SIG-M5 (cell line): ENCODE data around the gene CLMP.
"Not testable (repeated sequence)": the region's sequence is repeated elsewhere in the genome, so short reads cannot be mapped to it uniquely, and the experiment has no call there.

Experiments used
- DNase-seq: peaks from one replicate; lab custom pipeline; 2025; lab: John Stamatoyannopoulos, UW

CLMP gene

GRCh38 chr11:123132881-123133280 is 62.2 kb downstream of the CLMP start:
- no peak for DNase-seq

- not testable (repeated sequence) for DNase-seq
Measured at GRCh38 chr11:123132034-123132766, 62.8 kb downstream of the CLMP start.

GRCh38 chr11:123129920-123130319 is 65.1 kb downstream of the CLMP start:
- DNase-seq: no peak

- DNase-seq: no peak
Measured at GRCh38 chr11:123125169-123125568, 69.9 kb downstream of the CLMP start.

- no peak for DNase-seq
Measured at GRCh38 chr11:123122852-123123251, 72.2 kb downstream of the CLMP start.

GRCh38 chr11:123122341-123122740 is 72.7 kb downstream of the CLMP start:
- no peak for DNase-seq

GRCh38 chr11:123116486-123116885 is 78.6 kb downstream of the CLMP start:
- no peak for DNase-seq

- DNase-seq: no peak
Measured at GRCh38 chr11:123111465-123111864, 83.6 kb downstream of the CLMP start.

GRCh38 chr11:123110397-123110796 is 84.7 kb downstream of the CLMP start:
- no peak for DNase-seq

GRCh38 chr11:123107945-123108495 is 87.0 kb downstream of the CLMP start:
- no peak for DNase-seq

- DNase-seq: no peak
Measured at GRCh38 chr11:123104697-123105096, 90.4 kb downstream of the CLMP start.

- no peak for DNase-seq
Measured at GRCh38 chr11:123103326-123103980, 91.6 kb downstream of the CLMP start.

GRCh38 chr11:123100379-123101085 is 94.5 kb downstream of the CLMP start:
- DNase-seq: no peak

GRCh38 chr11:123098990-123099389 is 96.1 kb downstream of the CLMP start:
- DNase-seq: no peak

GRCh38 chr11:123093739-123094138 is 101.3 kb downstream of the CLMP start:
- no peak for DNase-seq

- DNase-seq: no peak
Measured at GRCh38 chr11:123091506-123091905, 103.5 kb downstream of the CLMP start.

GRCh38 chr11:123090168-123090567 is 104.9 kb downstream of the CLMP start:
- DNase-seq: not testable (repeated sequence)

- DNase-seq: not testable (repeated sequence)
Measured at GRCh38 chr11:123088896-123089295, 106.2 kb downstream of the CLMP start.

- DNase-seq: not testable (repeated sequence)
Measured at GRCh38 chr11:123087657-123088056, 107.4 kb downstream of the CLMP start.

GRCh38 chr11:123086305-123086704 is 108.7 kb downstream of the CLMP start:
- no peak for DNase-seq

- DNase-seq: no peak
Measured at GRCh38 chr11:123085497-123085896, 109.6 kb downstream of the CLMP start.

- DNase-seq: no peak
Measured at GRCh38 chr11:123084454-123084853, 110.6 kb downstream of the CLMP start.

- no peak for DNase-seq
Measured at GRCh38 chr11:123083623-123084029, 111.4 kb downstream of the CLMP start.
